Motor neuron (in vitro differentiated cells): ENCODE results near the gene LATS2. TPM values are rescaled to one million over a fixed set of nuclear protein-coding genes. Genes with fewer than 3 reads are reported as not detected.

Experiments
- ATAC-seq, 8 experiments: fragments of 200-7000 bp; cut with Tn5 transposase; replicated peaks in 6 of 8; 2 replicates each; pipeline ENCODE4 v1.8.0; 2021; ENCODE audit warnings: mild to moderate bottlenecking in 8 of 8, moderate library complexity in 8 of 8
- H3K27ac ChIP-seq, 2 donors: fragments of 250-450 bp; sonication (Bioruptor Pico); 2 replicates each; pipeline ENCODE4 v1.9.0; 2021; ENCODE audit warnings: antibody characterized with exemption in 2 of 2, mild to moderate bottlenecking in 2 of 2, moderate library complexity in 1 of 2
- H3K4me1 ChIP-seq, 2 donors: fragments of 250-450 bp; sonication (Bioruptor Pico); replicated peaks in 1 of 2; 2 replicates each; pipeline ENCODE4 v1.6.1; 2021; ENCODE audit warnings: antibody characterized with exemption in 2 of 2, mild to moderate bottlenecking in 2 of 2, moderate library complexity in 1 of 2
- H3K4me3 ChIP-seq, 5 donors: fragments of 250-450 bp; sonication (Bioruptor Pico); 2 replicates each; pipeline ENCODE4 v1.9.0; 2021; ENCODE audit warnings: antibody characterized with exemption in 5 of 5, mild to moderate bottlenecking in 5 of 5, moderate library complexity in 4 of 5
- WGBS, 10 experiments: fragments of 450-650 bp; shearing (Covaris generic); methylation state at CpG; one replicate each; pipeline ENCODE4 v1.0.0; 2022; 5-methylcytosine and 5-hydroxymethylcytosine counted together
- in situ Hi-C, 9 experiments: fragments of 400-800 bp; cut with MboI; loops; one replicate each; pipeline ENCODE4 v1.15.0; 2021; ENCODE audit warnings: low sequenced_read_pairs in 9 of 9, low pct_unique_long_range_greater_than_20kb in 2 of 9; ENCODE audit not compliant: unreplicated experiment in 9 of 9
- total RNA-seq, 8 experiments: library from RNA; unstranded; fragments of 300-600 nt; gene quantifications; 2 replicates each; pipeline versions ENCODE4 v1.2.3 to v1.2.4, GENCODE V29; 2022

The LATS2 gene
- total RNA-seq, 8 experiments from 2014 or later, result 4.8 to 13.0 (median 9.0) TPM

DNA sequence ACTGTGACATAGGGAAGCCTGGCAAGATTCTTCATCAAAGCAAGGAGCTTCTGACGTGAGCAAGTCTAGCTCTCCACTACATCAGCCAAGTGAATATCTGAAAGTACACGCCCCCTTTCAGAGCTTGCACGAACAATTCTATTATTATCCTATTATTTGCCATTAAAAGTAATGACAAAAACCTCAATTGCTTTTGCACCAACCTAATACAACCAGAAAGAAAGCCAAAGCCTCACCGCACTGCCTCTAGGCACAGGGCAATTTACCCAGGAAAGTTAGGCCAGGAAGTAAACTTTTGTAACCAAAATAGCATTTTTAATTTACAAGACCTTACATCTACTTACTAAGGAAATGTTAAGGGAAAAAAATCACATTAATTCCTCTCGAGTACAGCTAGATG lies 41.2 kb downstream of the LATS2 start:
- 38 to 62% (median 51%) methylated on average over 1 to 5 of the region's 5 CpGs; no CpG with 5 or more reads in 1 of the 10 experiments for WGBS, 10 experiments
- Histone ChIP-seq H3K4me3 (no peak overlapping the region), H3K4me1 (no peaks in the 10 kb centered on the region), H3K27ac (no peak overlapping the region)
- in situ Hi-C loops, result no loop called here
- no peak for ATAC-seq

DNA sequence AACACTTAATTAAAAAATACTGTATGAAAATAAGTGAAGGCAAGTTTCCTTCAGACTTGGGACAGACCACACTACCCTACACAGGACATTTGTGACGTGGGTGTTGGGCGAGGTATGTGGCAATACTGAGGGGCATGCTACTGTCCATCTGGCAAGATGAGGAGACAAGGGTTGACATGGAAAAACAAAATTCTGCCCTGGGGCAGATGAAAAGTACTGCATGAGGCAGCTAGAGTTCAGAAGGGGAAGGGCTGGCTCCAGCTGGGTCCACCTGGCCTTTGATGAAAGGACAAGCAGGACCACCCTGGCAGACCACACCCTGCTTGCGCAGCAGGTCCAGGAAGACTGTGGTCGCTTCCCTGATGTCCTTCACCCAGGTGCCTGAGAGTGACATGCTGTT lies 43.2 kb downstream of the LATS2 start:
- WGBS, 10 experiments, result 72 to 100% (median 93%) methylated on average over 1 to 3 of the region's 4 CpGs; no CpG with 5 or more reads in 6 of the 10 experiments
- in situ Hi-C loops, result no loop called here

DNA sequence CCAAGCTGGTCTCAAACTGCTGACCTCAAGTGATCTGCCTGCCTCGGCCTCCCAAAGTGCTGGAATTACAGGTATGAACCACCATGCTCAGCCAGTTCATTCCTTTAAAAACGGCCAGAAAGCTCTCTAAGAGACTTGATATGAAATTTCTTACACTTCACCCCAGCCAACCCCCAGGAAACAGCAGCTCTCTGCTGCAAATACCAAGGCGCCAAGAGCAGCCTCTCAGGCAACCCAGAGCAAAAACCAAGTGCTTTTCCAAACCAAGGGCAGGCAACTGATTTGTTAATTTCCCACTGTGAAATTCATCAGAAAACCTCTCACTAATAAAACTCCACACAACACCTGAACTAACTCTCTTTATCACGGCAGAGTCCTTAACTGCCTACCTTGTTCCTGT lies 44.9 kb downstream of the LATS2 start:
- ATAC-seq, result no peak
- in situ Hi-C loops, result no loop called here
- WGBS, 10 experiments, result 26 to 100% (median 89%) methylated on average over 1 to 4 of the region's 4 CpGs; no CpG with 5 or more reads in 2 of the 10 experiments
- Histone ChIP-seq H3K4me3 (no peak overlapping the region), H3K27ac (no peak overlapping the region), H3K4me1 (peaks cover 4 to 6% of the 10 kb centered on the region in 2 donors)

More for the DNA sequence above, 43.2 kb downstream of the LATS2 start:
- ATAC-seq, result peak in 2 of 8 experiments; percentile 21 to 27
- H3K4me1 ChIP-seq, result peaks cover 0 to 6% of the 10 kb centered on the region in 2 donors
- H3K27ac ChIP-seq, result no peak overlapping the region
- no peak overlapping the region for H3K4me3 ChIP-seq

DNA sequence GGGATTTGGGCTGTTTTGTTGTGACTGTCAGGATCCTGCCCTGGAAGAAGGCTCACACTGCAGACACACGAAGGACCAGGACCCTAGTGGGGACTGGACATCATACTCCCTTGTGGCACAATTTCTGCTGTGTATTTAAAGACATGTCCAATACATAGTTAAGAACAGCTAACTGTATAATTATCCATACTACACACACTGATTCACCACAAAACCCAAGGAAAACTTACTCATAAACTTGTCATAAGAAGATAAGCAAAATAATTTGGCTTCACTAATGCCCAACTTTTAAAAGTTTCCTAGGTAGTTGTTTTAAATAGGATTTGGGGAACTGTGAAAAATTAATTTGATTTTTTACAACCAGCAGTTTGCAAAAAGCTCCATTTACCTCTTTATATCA lies 46.1 kb downstream of the LATS2 start:
- Histone ChIP-seq H3K27ac (no peak overlapping the region), H3K4me1 (peaks cover 6 to 9% of the 10 kb centered on the region in 2 donors), H3K4me3 (no peak overlapping the region)
- in situ Hi-C loops, result no loop called here
- no peak for ATAC-seq
- 55 to 100% (median 82%) methylated on average over 1 of the region's 1 CpG; no CpG with 5 or more reads in 4 of the 10 experiments for WGBS, 10 experiments

DNA sequence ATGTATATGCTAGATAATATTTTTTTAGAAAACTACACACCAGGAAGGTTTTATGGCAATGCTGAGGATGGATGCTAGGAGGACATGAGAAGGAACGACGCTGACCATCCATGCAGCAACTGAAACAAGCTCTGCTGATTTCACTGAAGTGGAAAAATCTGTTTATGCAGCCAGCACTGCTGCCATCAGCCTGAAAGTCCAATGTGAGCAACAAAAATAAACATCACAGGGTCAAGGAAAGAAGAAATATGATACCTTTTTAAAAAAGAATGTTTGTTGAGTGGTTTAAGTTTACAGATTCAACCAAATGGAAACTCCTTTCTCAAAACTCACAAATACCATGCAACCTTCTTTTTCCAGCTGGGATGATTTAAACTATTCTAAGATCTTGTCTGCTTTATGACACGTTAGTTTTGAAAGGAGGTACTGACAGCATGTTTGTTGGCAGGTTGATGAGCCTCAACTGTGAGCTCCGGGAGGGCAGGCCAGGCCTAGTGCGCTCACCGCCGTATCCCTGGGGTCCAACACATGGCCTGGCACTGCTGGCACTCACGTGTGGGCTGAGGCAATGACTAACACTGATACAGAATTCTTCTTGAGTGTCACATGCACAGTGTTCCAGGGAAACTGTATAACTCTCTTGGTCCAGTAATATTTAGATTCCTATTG lies 46.8 kb downstream of the LATS2 start:
- no peak overlapping the region for H3K4me3 ChIP-seq
- peaks cover 6 to 9% of the 10 kb centered on the region in 2 donors for H3K4me1 ChIP-seq
- peak; percentile 36 to 78 (median 54) for ATAC-seq
- in situ Hi-C loops, result no loop called here
- WGBS, 10 experiments, result 5 to 82% (median 53%) methylated on average over 1 to 7 of the region's 8 CpGs; no CpG with 5 or more reads in 1 of the 10 experiments
- no peak overlapping the region for H3K27ac ChIP-seq

DNA sequence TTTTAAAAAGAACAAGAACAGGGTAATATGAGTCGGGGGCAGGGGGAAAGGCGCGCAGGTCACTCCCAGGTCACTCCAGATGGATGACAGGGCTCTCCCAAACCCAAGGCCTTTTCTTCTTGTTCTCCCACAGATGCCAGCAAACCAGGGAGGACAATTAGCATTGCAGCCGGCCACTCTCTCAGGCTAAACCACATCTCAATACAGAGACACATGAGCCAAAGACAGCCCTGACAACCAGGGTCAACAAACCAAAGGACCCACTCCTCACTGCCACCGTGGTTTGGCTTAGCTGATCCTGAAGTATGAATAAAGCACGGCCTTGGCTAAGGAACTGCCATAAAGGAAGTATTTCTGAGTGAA lies 47.3 kb downstream of the LATS2 start:
- in situ Hi-C loops, result no loop called here
- Histone ChIP-seq H3K27ac (no peak overlapping the region), H3K4me3 (no peak overlapping the region), H3K4me1 (peaks cover 6 to 9% of the 10 kb centered on the region in 2 donors)
- peak in 4 of 8 experiments; percentile 3 to 40 (median 10) for ATAC-seq
- 32 to 94% (median 71%) methylated on average over 3 to 6 of the region's 6 CpGs; no CpG with 5 or more reads in 2 of the 10 experiments for whole genome bisulfite sequencing, 10 experiments

DNA sequence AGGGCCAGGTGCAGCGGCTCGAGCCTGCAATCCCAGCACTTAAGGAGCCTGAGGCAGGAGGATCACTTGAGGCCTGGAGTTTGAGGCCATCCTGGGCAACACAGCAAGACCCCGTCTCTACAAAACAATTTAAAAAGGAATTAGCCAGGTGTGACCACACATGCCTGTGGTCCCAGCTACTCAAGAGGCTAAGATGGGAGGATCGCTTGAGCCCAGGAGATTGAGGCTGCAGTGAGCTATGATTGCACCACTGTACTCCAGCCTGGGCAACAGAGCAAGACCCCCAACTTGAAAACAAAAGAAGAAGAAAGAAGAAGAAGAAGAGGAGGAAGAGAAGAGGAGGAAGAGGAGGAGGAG lies 47.7 kb downstream of the LATS2 start:
- no peak overlapping the region for H3K27ac ChIP-seq
- ATAC-seq, result no peak
- H3K4me3 ChIP-seq, result no peak overlapping the region
- peaks cover 6 to 9% of the 10 kb centered on the region in 2 donors for H3K4me1 ChIP-seq
- in situ Hi-C loops, result no loop called here
- WGBS, 10 experiments, result 78 to 100% (median 95%) methylated on average over 1 to 4 of the region's 4 CpGs; no CpG with 5 or more reads in 1 of the 10 experiments

DNA sequence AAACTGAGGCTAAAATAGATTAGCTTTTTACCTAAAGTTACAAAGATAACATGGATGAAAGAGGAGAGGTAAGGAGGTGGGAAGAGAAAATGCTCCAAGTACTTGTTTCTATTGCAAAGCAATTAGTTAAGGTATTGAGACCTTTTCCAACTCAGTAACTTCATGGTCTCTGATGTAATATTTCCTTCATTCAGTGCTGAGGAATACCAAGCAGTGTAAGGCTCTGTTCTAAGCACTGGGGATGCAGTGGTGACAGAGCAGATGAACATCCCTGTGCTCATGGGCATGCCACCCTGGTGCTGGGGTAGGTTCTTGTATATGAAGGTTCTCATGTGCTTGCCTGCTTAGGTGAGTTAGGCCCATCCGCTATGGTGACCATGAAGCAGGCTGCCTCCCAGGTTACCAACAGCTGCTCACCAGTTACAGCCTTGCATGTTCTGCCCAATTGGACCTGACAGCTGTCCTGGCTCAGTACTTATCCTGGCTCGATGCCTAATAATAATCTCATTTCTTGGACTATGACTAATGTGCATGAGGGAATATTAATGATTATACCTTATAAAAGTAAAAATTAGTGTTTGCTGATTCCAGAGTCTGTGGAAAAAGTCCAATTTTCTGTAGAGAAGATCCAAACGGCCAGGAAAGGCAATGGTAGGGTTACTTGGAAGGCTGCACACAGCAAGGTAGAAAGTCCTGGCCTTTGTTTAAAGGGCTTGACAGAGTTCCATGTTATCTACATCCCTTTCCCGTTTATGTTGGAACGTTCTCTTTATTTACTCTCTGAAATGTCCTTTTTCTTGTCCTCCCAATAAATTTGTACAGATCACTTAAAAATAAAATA lies 48.3 kb downstream of the LATS2 start:
- ATAC-seq, result no peak
- Histone ChIP-seq H3K4me1 (peaks cover 6 to 9% of the 10 kb centered on the region in 2 donors), H3K4me3 (no peak overlapping the region), H3K27ac (no peak overlapping the region)
- WGBS, 10 experiments, result 40 to 100% (median 81%) methylated on average over 2 to 5 of the region's 5 CpGs
- in situ Hi-C loops, result no loop called here

DNA sequence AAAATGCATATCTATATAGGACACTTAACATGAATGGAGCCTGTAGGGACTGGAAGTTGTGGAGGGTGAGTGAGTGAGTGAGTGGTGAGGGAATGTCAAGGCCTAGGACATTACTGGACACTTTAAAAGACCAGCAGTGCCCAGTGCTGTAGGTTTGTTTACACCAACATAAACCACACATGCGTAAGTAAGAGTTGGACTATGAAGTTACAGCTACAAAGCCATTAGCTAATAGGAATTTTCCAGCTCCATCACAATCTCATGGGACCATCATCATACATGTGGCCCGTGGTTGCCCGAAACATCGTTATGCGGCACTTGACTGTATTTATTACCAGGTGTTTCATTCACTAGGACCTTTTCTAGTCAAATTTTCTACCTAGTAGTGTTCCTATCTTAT lies 49.2 kb downstream of the LATS2 start:
- WGBS, 10 experiments, result 53 to 89% (median 80%) methylated on average over 1 to 5 of the region's 5 CpGs; no CpG with 5 or more reads in 1 of the 10 experiments

DNA sequence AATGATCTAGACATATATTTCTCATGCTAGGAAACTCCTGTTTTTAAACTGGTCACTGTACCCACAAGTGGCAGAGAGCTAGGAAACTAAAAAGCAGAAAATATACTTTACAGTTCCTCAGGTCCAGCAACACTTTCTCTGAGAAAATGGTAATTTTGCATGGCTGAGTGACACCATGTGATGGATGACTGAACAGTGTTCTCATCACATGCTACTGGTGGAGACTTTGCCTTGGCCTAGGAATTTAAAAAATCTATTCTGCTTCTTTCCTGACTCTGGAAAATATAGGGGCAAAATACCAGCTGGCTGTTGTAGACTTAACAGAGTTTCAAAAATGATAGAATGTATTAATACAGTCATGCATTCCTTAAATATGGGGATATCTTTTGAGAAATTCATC lies 50.0 kb downstream of the LATS2 start:
- in situ Hi-C loops, result no loop called here
- Histone ChIP-seq H3K27ac (no peak overlapping the region), H3K4me3 (no peak overlapping the region), H3K4me1 (peaks cover 6 to 9% of the 10 kb centered on the region in 2 donors)
- ATAC-seq, result peak in 5 of 8 experiments; percentile 18 to 59 (median 25)

More for the DNA sequence above, 49.2 kb downstream of the LATS2 start:
- peaks cover 6 to 9% of the 10 kb centered on the region in 2 donors for H3K4me1 ChIP-seq
- in situ Hi-C loops, result no loop called here
- H3K27ac ChIP-seq, result no peak overlapping the region
- H3K4me3 ChIP-seq, result no peak overlapping the region
- no peak for ATAC-seq

DNA sequence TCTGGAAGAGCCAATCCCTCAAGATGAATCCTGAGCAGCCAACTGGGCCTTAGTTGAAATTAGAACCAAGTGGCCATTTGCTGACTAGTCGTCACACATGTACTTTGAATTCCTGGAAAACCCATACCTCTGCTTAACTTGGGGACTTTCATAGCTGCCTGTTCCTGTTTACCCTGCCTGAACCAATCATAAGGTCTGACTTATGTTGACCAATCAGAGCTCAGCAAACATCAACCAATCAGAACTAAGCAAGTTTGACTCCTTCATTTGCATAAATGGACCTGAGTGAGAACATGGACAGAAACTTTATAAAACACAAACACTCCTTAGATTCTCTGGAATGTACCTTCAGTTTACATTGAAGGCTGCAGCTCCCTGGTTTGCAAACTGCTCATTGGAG lies 50.8 kb downstream of the LATS2 start:
- peak in 2 of 8 experiments; percentile 12 to 18 for ATAC-seq
- in situ Hi-C loops, result no loop called here
- WGBS, 10 experiments, result 0 to 100% (median 71%) methylated on average over 1 of the region's 1 CpG; no CpG with 5 or more reads in 3 of the 10 experiments
- Histone ChIP-seq H3K27ac (no peak overlapping the region), H3K4me3 (no peak overlapping the region), H3K4me1 (peaks cover 6 to 9% of the 10 kb centered on the region in 2 donors)

DNA sequence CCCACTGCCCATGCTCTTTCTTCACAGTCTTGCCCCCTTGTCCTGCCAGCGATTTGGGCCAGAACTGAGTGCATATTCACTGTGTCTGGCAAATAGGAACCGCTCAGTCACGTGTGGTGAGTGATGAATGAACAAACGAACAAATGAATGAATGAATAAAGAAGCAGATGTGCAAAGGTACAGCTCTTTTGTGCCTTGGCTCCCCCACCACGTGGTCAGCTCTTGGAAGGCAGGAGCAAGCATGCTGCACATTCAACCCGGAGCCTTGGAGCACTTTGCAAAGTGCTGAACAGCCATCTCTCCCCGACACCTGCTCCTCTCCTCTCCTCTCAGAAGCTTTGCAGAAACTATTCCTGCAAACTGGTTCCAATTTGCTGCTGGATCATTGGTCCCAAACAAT lies 52.4 kb downstream of the LATS2 start:
- H3K27ac ChIP-seq, result no peak overlapping the region
- in situ Hi-C loops, result no loop called here

DNA sequence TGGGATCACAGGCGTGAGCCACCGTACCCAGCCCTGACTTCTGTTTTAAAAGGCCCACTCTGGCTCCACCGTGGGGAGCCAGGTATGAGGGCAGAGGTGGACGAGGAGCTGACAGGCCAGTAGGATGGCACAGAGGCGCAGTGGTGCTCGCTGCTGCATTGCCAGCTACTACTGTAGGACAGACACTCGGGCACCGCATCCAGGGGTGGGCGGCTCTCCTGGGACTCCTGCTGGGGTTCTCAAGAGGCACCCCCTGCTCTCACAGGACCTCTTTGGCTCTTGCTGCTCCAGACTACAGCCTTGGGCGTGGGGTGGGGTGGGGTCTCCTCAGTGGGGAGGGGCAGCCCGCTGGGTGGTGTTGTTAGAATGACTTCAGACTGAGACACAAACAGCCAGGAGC lies 53.4 kb downstream of the LATS2 start:
- in situ Hi-C loops, result no loop called here
- 92 to 100% (median 97%) methylated on average over 1 to 3 of the region's 11 CpGs; no CpG with 5 or more reads in 6 of the 10 experiments for WGBS, 10 experiments
- no peak for ATAC-seq

More for the DNA sequence above, 52.4 kb downstream of the LATS2 start:
- ATAC-seq, result no peak
- no peak overlapping the region for H3K4me3 ChIP-seq
- H3K4me1 ChIP-seq, result peaks cover 0 to 9% of the 10 kb centered on the region in 2 donors
- WGBS, 10 experiments, result 20 to 87% (median 83%) methylated on average over 1 to 6 of the region's 7 CpGs; no CpG with 5 or more reads in 2 of the 10 experiments

More for the DNA sequence above, 53.4 kb downstream of the LATS2 start:
- H3K4me1 ChIP-seq, result peaks cover 0 to 9% of the 10 kb centered on the region in 2 donors
- no peak overlapping the region for H3K4me3 ChIP-seq
- H3K27ac ChIP-seq, result no peak overlapping the region
